ENCODE measurements around the gene GNG4.
"Not testable (repeated sequence)": the region's sequence is repeated elsewhere in the genome, so short reads cannot be mapped to it uniquely, and the experiment has no call there.

GNG4 gene

GRCh38 chr1:235624721-235625333 is 24.8 kb downstream of the GNG4 start:
- DNase-seq = no peak

- DNase-seq = no peak
Observed at GRCh38 chr1:235622936-235623779, 26.4 kb downstream of the GNG4 start.

- DNase-seq = not testable (repeated sequence)
Observed at GRCh38 chr1:235619149-235619548, 30.4 kb downstream of the GNG4 start.

- no peak for DNase-seq
Observed at GRCh38 chr1:235617808-235618207, 31.8 kb downstream of the GNG4 start.

- no peak for DNase-seq
Observed at GRCh38 chr1:235617140-235617539, 32.4 kb downstream of the GNG4 start.

GRCh38 chr1:235614442-235614954 is 35.1 kb downstream of the GNG4 start:
- DNase-seq = no peak

- DNase-seq = no peak
Observed at GRCh38 chr1:235613602-235614001, 36.0 kb downstream of the GNG4 start.

- DNase-seq = no peak
Observed at GRCh38 chr1:235612761-235613160, 36.8 kb downstream of the GNG4 start.

- no peak for DNase-seq
Observed at GRCh38 chr1:235610157-235610556, 39.4 kb downstream of the GNG4 start.

GRCh38 chr1:235608278-235608677 is 41.3 kb downstream of the GNG4 start:
- no peak for DNase-seq

GRCh38 chr1:235607284-235607683 is 42.3 kb downstream of the GNG4 start:
- DNase-seq = no peak

GRCh38 chr1:235601104-235601503 is 48.5 kb downstream of the GNG4 start:
- DNase-seq = no peak

GRCh38 chr1:235599536-235599935 is 50.0 kb downstream of the GNG4 start:
- DNase-seq = no peak

- no peak for DNase-seq
Observed at GRCh38 chr1:235597867-235598553, 51.6 kb downstream of the GNG4 start.

GRCh38 chr1:235595079-235595478 is 54.5 kb downstream of the GNG4 start:
- no peak for DNase-seq

- not testable (repeated sequence) for DNase-seq
Observed at GRCh38 chr1:235594281-235594895, 55.2 kb downstream of the GNG4 start.

GRCh38 chr1:235588916-235589515 is 60.6 kb downstream of the GNG4 start:
- DNase-seq = no peak

GRCh38 chr1:235588156-235588555 is 61.4 kb downstream of the GNG4 start:
- DNase-seq = no peak

GRCh38 chr1:235586992-235587391 is 62.6 kb downstream of the GNG4 start:
- no peak for DNase-seq

- no peak for DNase-seq
Observed at GRCh38 chr1:235586413-235586812, 63.2 kb downstream of the GNG4 start.

GRCh38 chr1:235584973-235585372 is 64.6 kb downstream of the GNG4 start:
- DNase-seq = no peak

- DNase-seq = no peak
Observed at GRCh38 chr1:235583511-235584001, 66.0 kb downstream of the GNG4 start.

Data from effector CD4-positive, alpha-beta T cell (primary cell).